ENCODE data around the gene CD247. TPM values are rescaled to one million over a fixed set of nuclear protein-coding genes. Genes with fewer than 3 reads are reported as not detected.

CD247 gene
- total and polyA plus RNA-seq, 10 of the 15 experiments (the other 5 are each of a cell fraction or from before 2014, with no cell fraction given) = 0.10 to 0.77 (median 0.30) TPM

DNA sequence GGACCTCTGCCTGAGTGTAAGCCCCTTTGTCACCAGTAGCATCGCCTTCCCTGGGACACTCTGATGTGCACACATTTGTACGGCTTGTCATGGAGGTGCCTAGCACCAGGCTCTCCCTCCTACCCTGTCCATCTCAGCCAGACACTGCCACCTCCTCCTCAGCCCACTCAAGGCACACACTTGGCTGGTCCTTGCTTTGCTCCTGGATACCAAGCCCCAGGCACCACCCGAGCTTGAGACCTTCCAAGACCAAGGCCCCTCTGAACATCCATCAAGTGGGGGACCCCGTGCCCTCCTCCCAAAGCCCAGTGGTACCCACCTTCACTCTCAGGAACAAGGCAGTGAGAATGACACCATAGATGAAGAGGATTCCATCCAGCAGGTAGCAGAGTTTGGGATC is 78.0 kb downstream of the CD247 start:
- ChIA-PET POLR2A (no interaction called here), SMC1A (ENCODE audit: uncharacterized antibody, unreplicated experiment) (interaction anchor here (1.1 to 4.9 kb wide), 6 partner anchors 13 to 220 kb away, joined by 3 to 43 read pairs (median 4); no protein-coding TSS in a partner anchor), RAD21 (ENCODE audit: unreplicated experiment) (interaction anchor here (0.9 to 2.9 kb wide), 8 partner anchors 14 to 381 kb away, joined by 3 to 17 read pairs (median 6); no protein-coding TSS in a partner anchor), CTCF (interaction anchor here (1.2 to 5.5 kb wide), 12 partner anchors 14 to 381 kb away, joined by 3 to 55 read pairs (median 8); partner anchors contain the start of gene POU2F1)
- H3K27me3 ChIP-seq (replicated peaks in 1 of 2; ENCODE audit: control insufficient read depth in 2 of 2, insufficient read depth in 2 of 2, low read length in 1 of 2) = peaks cover 0 to 3% of the 10 kb centered on the region in 2 experiments; a peak in 1 of 4 replicates
- no peak overlapping the region for H2AFZ ChIP-seq (ENCODE audit: control insufficient read depth, low read depth, low read length)
- no peaks in the 10 kb centered on the region for H4K20me1 ChIP-seq (ENCODE audit: control insufficient read depth, insufficient read depth)
- no peaks in the 10 kb centered on the region for H3K79me2 ChIP-seq (ENCODE audit: control insufficient read depth, insufficient read depth, low read length)
- intact Hi-C loops (cut with micrococcal nuclease; ENCODE audit: unreplicated experiment) = loop anchor here (10.0 kb wide), 2 partner anchors 316 to 526 kb away; no protein-coding TSS in a partner anchor
- H3K9ac ChIP-seq (ENCODE audit: control insufficient read depth, insufficient read depth, low read length) = no peak overlapping the region
- TF ChIP-seq, protein P1, sequence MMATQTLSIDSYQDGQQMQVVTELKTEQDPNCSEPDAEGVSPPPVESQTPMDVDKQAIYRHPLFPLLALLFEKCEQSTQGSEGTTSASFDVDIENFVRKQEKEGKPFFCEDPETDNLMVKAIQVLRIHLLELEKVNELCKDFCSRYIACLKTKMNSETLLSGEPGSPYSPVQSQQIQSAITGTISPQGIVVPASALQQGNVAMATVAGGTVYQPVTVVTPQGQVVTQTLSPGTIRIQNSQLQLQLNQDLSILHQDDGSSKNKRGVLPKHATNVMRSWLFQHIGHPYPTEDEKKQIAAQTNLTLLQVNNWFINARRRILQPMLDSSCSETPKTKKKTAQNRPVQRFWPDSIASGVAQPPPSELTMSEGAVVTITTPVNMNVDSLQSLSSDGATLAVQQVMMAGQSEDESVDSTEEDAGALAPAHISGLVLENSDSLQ (IDR thresholded peaks at IDR 0.05) = no peak
- TF ChIP-seq, protein P2, sequence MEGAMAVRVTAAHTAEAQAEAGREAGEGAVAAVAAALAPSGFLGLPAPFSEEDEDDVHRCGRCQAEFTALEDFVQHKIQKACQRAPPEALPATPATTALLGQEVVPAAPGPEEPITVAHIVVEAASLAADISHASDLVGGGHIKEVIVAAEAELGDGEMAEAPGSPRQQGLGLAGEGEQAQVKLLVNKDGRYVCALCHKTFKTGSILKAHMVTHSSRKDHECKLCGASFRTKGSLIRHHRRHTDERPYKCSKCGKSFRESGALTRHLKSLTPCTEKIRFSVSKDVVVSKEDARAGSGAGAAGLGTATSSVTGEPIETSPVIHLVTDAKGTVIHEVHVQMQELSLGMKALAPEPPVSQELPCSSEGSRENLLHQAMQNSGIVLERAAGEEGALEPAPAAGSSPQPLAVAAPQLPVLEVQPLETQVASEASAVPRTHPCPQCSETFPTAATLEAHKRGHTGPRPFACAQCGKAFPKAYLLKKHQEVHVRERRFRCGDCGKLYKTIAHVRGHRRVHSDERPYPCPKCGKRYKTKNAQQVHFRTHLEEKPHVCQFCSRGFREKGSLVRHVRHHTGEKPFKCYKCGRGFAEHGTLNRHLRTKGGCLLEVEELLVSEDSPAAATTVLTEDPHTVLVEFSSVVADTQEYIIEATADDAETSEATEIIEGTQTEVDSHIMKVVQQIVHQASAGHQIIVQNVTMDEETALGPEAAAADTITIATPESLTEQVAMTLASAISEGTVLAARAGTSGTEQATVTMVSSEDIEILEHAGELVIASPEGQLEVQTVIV (IDR thresholded peaks at IDR 0.05; ENCODE audit: borderline replicate concordance, partially characterized antibody) = no peak
- TF ChIP-seq SREBF1 (IDR thresholded peaks at IDR 0.05; ENCODE audit: low read length) (no peak), POLR2AphosphoS2 (IDR thresholded peaks at IDR 0.05; ENCODE audit: low read depth, low read length) (no peak)
- no peaks in the 10 kb centered on the region; the same call in 2 of the 3 replicates for H3K9me3 ChIP-seq (replicated peaks; ENCODE audit: control insufficient read depth, insufficient read depth, low read length)
- no peak for DNase-seq (ENCODE audit: low read depth, low spot score)
- no peak overlapping the region for H3K4me2 ChIP-seq (ENCODE audit: control insufficient read depth, insufficient read depth)
- FAIRE-seq = no peak
- 88% methylated on average over 4 of the region's 4 CpGs for WGBS (ENCODE audit: insufficient coverage, insufficient replicate concordance, low lambda C conversion rate, missing lambda C conversion rate)
- H3K27ac ChIP-seq (ENCODE audit: control insufficient read depth, insufficient read depth) = no peak overlapping the region
- no peaks in the 10 kb centered on the region for H3K36me3 ChIP-seq (ENCODE audit: control insufficient read depth in 2 of 2, insufficient read depth in 2 of 2, low read length in 1 of 2)
- in situ Hi-C loops (cut with MboI) = loop anchor here (5.0 to 10.0 kb wide), 3 partner anchors 176 to 526 kb away; no protein-coding TSS in a partner anchor
- BruUV-seq (replicated peaks) = no TSS peak
- no peak overlapping the region for H3K4me3 ChIP-seq
- ATAC-seq = no peak
- H3K4me1 ChIP-seq (ENCODE audit: control insufficient read depth, insufficient read depth, low read length) = peaks cover 8% of the 10 kb centered on the region
